ENCODE measurements around the gene MTA3. TPM values are rescaled to one million over a fixed set of nuclear protein-coding genes. Genes with fewer than 3 reads are reported as not detected.

The MTA3 gene
- total and polyA plus RNA-seq, 9 of the 15 experiments (the other 6 are each of a cell fraction or from before 2014, with no cell fraction given): 12.4 to 39.6 (median 23.5) TPM

DNA sequence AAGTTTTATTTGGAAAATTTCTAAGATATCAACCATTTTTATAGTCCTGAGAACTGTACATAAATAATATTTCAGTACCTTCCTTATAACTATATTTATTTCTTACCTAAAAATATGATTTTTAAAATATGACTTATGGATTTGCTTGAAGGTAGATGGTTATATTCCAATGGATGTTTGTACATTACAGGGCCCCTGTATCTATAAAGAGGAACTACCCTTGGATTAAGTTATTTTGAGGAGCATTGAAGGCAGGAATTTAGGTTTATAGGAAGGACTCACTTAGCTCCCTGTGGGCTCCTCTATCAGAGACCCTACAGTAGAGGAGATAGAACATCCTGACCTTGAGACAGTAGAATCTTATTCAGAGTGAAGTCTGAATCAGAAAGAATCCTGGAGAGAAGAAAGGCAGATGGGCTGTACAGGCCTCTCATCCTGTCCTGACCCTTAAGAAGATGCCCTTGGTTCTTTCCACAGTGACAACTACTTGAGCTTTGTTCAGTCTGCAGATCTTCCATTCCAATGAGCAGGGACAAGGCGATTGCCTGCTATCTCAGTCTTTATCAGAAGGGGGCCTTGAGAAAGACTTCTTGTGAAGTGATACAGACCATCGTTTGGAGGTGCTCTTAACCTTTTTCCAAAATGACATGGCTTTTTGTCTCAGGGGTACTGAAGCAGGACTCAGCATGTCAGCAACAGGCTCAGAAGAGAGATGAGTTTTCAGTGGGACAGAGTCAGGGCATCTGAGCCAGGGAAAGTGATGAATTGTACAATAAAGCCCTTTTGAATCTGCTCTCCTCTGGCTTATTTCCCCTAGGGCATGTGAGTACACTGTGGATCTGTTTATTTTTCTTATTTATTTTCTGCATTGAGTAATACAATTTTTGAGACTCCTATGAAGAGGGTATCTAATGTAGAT lies 174.6 kb downstream of the MTA3 start (continued):
- TF ChIP-seq, protein P1, sequence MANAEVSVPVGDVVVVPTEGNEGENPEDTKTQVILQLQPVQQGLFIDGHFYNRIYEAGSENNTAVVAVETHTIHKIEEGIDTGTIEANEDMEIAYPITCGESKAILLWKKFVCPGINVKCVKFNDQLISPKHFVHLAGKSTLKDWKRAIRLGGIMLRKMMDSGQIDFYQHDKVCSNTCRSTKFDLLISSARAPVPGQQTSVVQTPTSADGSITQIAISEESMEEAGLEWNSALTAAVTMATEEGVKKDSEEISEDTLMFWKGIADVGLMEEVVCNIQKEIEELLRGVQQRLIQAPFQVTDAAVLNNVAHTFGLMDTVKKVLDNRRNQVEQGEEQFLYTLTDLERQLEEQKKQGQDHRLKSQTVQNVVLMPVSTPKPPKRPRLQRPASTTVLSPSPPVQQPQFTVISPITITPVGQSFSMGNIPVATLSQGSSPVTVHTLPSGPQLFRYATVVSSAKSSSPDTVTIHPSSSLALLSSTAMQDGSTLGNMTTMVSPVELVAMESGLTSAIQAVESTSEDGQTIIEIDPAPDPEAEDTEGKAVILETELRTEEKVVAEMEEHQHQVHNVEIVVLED (CRISPR knock-in tag; IDR thresholded peaks at IDR 0.05): no peak
- TF ChIP-seq TAF9B (IDR thresholded peaks at IDR 0.05; ENCODE audit: partially characterized antibody) (no peak), KDM2B (CRISPR knock-in tag; IDR thresholded peaks at IDR 0.05) (no peak), RFX7 (CRISPR knock-in tag; IDR thresholded peaks at IDR 0.05) (no peak), ZNF133 (CRISPR knock-in tag; IDR thresholded peaks at IDR 0.05) (no peak), ZNF23 (CRISPR knock-in tag; IDR thresholded peaks at IDR 0.05) (no peak), ZNF717 (CRISPR knock-in tag; IDR thresholded peaks at IDR 0.05) (no peak), SP2 (IDR thresholded peaks at IDR 0.05; ENCODE audit: extremely low read depth, low read depth, low read length, poor library complexity, severe bottlenecking) (no peak), RBM39 (optimal IDR thresholded peaks at IDR 0.05; ENCODE audit: low read depth, low read length) (no peak), PHF8 (IDR thresholded peaks at IDR 0.05; ENCODE audit: borderline replicate concordance, low read length) (no peak)

Data from K562 (cell line).